GM12878 (cell line): ENCODE results near the gene MYO1D. TPM values are rescaled to one million over a fixed set of nuclear protein-coding genes. Genes with fewer than 3 reads are reported as not detected.

ENCODE experiments used
- BMI1 ChIP-seq: fragments of 450-650 bp; IDR thresholded peaks from 2 replicates; pipeline ENCODE4 v1.6.1; 2016; ENCODE audit warnings: mild to moderate bottlenecking, moderate library complexity, borderline replicate concordance
- CBFB ChIP-seq: IDR thresholded peaks from 2 replicates; pipeline ENCODE4 v1.6.1; 2016; ENCODE audit warnings: antibody characterized with exemption, low read depth
- CHD2 ChIP-seq: IDR thresholded peaks from 2 replicates; pipeline ENCODE4 v1.6.1; 2011; ENCODE audit warnings: low read depth, low read length, improper control_type of control experiment, borderline replicate concordance
- CHD4 ChIP-seq: fragments of 200-600 bp; sonication (generic); IDR thresholded peaks from 2 replicates; pipeline ENCODE4 v1.6.1; 2016; ENCODE audit warnings: mild to moderate bottlenecking
- CREB1 ChIP-seq: IDR thresholded peaks from 2 replicates; pipeline ENCODE4 v1.6.1; 2012; ENCODE audit warnings: low read depth, mild to moderate bottlenecking, inconsistent platforms
- CREM ChIP-seq: IDR thresholded peaks from 2 replicates; pipeline ENCODE4 v1.6.1; 2014; ENCODE audit warnings: antibody characterized with exemption, low read depth
- ELK1 ChIP-seq: IDR thresholded peaks from 2 replicates; pipeline ENCODE4 v1.6.1; 2012; ENCODE audit warnings: low read depth, low read length, improper control_type of control experiment
- GATAD2B ChIP-seq: fragments of 450-650 bp; conservative IDR thresholded peaks from 2 replicates; pipeline ENCODE4 v1.6.1; 2017; ENCODE audit warnings: low read depth, mild to moderate bottlenecking, moderate library complexity
- HCFC1 ChIP-seq: fragments of 150-350 bp; IDR thresholded peaks from 2 replicates; pipeline ENCODE4 v1.6.1; 2014; ENCODE audit warnings: low read length
- HDAC6 ChIP-seq: fragments of 200-600 bp; sonication (generic); IDR thresholded peaks from one replicate; pipeline ENCODE4 v1.8.0; 2017; ENCODE audit warnings: antibody characterized with exemption; ENCODE audit not compliant: unreplicated experiment
- IKZF1 ChIP-seq: fragments of 450-650 bp; conservative IDR thresholded peaks from 2 replicates; pipeline ENCODE4 v1.6.1; 2017; ENCODE audit warnings: antibody characterized with exemption, mild to moderate bottlenecking
- IRF3 ChIP-seq: fragments of 450-650 bp; IDR thresholded peaks from 2 replicates; pipeline ENCODE4 v1.6.1; 2014; ENCODE audit warnings: mild to moderate bottlenecking
- JUNB ChIP-seq: IDR thresholded peaks from 2 replicates; pipeline ENCODE4 v1.6.1; 2016; ENCODE audit warnings: antibody characterized with exemption, mild to moderate bottlenecking
- KDM1A ChIP-seq: fragments of 200-600 bp; sonication (generic); IDR thresholded peaks from 2 replicates; pipeline ENCODE4 v1.6.1; 2016; ENCODE audit warnings: borderline replicate concordance
- MEF2A ChIP-seq: IDR thresholded peaks from 2 replicates; pipeline ENCODE4 v1.6.1; 2011; ENCODE audit warnings: low read depth, mild to moderate bottlenecking, low read length, moderate library complexity; ENCODE audit not compliant: insufficient read depth
- NFXL1 ChIP-seq: fragments of 450-650 bp; IDR thresholded peaks from 2 replicates; pipeline ENCODE4 v1.6.1; 2017; ENCODE audit warnings: antibody characterized with exemption, mild to moderate bottlenecking, borderline replicate concordance
- NR2C1 ChIP-seq: fragments of 450-650 bp; IDR thresholded peaks from 2 replicates; pipeline ENCODE4 v1.6.1; 2017; ENCODE audit warnings: antibody characterized with exemption, mild to moderate bottlenecking, moderate library complexity
- NRF1 ChIP-seq: conservative IDR thresholded peaks from 2 replicates; pipeline ENCODE4 v1.6.1; 2011; ENCODE audit warnings: mild to moderate bottlenecking, low read depth, low read length, improper control_type of control experiment
- POLR2A ChIP-seq: IDR thresholded peaks from 2 replicates; pipeline ENCODE4 v1.6.1; 2011; ENCODE audit warnings: low read depth, mild to moderate bottlenecking, low read length
- RB1 ChIP-seq: fragments of 450-650 bp; formaldehyde crosslinking; IDR thresholded peaks from 2 replicates; pipeline ENCODE4 v1.6.1; 2017; ENCODE audit warnings: mild to moderate bottlenecking, borderline replicate concordance
- TCF3 ChIP-seq: IDR thresholded peaks from 2 replicates; pipeline ENCODE4 v1.6.1; 2012; ENCODE audit warnings: low read depth, mild to moderate bottlenecking, low read length, borderline replicate concordance; ENCODE audit not compliant: insufficient read depth
- polyA plus RNA-seq, 11 experiments: library from polyadenylated mRNA; depleted of rRNA in 4 of 11; unstranded in 6 of 11; stranded (reverse) in 5 of 11; fragments of >200 nt; fragmentation: Nextera tagmentation in 4 of 11; fragmentation: Illumina TruSeq in 1 of 11; extraction: Ambion mirVana in 4 of 11; extraction: Trizol in 1 of 11; gene quantifications; 1 replicate in 1 of 11; 2 replicates in 10 of 11; pipeline versions ENCODE4 v1.2.1 to v1.2.3, GENCODE V29; 2011 to 2016; ENCODE audit warnings: inconsistent platforms in 2 of 11, missing spikeins in 2 of 11, low read depth in 1 of 11
- total RNA-seq, 4 experiments: library from RNA; depleted of rRNA in 3 of 4; stranded (reverse); fragments of >200 nt in 3 of 4; fragmentation: Illumina TruSeq in 1 of 4; extraction: Trizol in 1 of 4; gene quantifications; 2 replicates each; pipeline versions ENCODE4 v1.2.1 to v1.2.3, GENCODE V29; 2013 to 2021
- TF ChIP-seq, protein P1 (sequence below): IDR thresholded peaks from 2 replicates; pipeline ENCODE4 v1.6.1; 2012; ENCODE audit warnings: low read depth, low read length, improper control_type of control experiment
- TF ChIP-seq, protein P2 (sequence below): fragments of 450-650 bp; formaldehyde crosslinking; IDR thresholded peaks from 2 replicates; pipeline ENCODE4 v1.4.0; 2020; ENCODE audit warnings: mild to moderate bottlenecking, moderate library complexity
- TF ChIP-seq, protein P3 (sequence below): IDR thresholded peaks from 2 replicates; pipeline ENCODE4 v1.6.1; 2011; ENCODE audit warnings: borderline replicate concordance, low read depth, mild to moderate bottlenecking, moderate library complexity, low read length; ENCODE audit not compliant: insufficient read depth, poor library complexity, severe bottlenecking

The MYO1D gene
- total and polyA plus RNA-seq, 10 of the 15 experiments (the other 5 are each of a cell fraction or from before 2014, with no cell fraction given) = 1.8 to 37.7 (median 25.4) TPM

DNA sequence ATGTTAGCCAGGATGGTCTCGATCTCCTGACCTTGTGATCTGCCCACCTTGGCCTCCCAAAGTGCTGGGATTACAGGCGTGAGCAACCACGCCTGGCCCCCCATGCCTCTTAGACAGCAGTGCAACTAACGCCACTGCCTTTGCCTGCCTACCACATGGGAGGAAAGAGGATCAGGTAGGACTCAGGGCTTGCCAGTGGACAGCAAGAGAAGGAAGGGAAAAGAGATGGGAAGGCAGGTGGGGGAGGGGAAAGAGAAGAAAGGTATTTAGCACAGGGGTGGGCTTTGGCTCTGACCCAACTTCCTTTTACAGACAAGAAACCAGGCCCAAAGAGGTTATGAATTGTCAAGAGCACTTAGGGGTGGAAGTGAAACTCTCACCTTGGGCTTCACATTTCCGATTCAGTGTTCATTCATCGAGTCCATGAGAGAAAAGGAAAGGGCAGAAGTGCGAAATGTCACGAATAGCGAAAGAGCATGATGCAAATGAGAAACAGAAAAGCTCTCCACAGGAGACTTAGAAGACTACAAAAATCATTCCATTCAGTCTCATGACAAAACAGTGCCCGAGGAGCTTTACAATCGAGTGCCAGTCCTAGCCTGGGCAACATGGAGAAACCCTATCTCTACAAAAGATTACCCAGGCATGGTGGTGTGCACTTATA, 353.8 kb downstream of the MYO1D start (continued):
- TF ChIP-seq GATAD2B = peak; percentile 99
- peak; percentile 59 for TF ChIP-seq POLR2A
- no peak for TF ChIP-seq ELK1
- TF ChIP-seq, protein P1, sequence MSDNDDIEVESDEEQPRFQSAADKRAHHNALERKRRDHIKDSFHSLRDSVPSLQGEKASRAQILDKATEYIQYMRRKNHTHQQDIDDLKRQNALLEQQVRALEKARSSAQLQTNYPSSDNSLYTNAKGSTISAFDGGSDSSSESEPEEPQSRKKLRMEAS = no peak
- TF ChIP-seq NFXL1 = no peak
- TF ChIP-seq RB1 = no peak; the same call in 1 of the 2 replicates
- TF ChIP-seq CREM = peak; percentile 93
- no peak for TF ChIP-seq NRF1
- TF ChIP-seq CHD4 = no peak
- peak; percentile 98 for TF ChIP-seq IKZF1
- TF ChIP-seq KDM1A = no peak
- TF ChIP-seq HDAC6 = no peak
- peak; percentile 82 for TF ChIP-seq CHD2
- peak; percentile 94 for TF ChIP-seq JUNB
- TF ChIP-seq, protein P2, sequence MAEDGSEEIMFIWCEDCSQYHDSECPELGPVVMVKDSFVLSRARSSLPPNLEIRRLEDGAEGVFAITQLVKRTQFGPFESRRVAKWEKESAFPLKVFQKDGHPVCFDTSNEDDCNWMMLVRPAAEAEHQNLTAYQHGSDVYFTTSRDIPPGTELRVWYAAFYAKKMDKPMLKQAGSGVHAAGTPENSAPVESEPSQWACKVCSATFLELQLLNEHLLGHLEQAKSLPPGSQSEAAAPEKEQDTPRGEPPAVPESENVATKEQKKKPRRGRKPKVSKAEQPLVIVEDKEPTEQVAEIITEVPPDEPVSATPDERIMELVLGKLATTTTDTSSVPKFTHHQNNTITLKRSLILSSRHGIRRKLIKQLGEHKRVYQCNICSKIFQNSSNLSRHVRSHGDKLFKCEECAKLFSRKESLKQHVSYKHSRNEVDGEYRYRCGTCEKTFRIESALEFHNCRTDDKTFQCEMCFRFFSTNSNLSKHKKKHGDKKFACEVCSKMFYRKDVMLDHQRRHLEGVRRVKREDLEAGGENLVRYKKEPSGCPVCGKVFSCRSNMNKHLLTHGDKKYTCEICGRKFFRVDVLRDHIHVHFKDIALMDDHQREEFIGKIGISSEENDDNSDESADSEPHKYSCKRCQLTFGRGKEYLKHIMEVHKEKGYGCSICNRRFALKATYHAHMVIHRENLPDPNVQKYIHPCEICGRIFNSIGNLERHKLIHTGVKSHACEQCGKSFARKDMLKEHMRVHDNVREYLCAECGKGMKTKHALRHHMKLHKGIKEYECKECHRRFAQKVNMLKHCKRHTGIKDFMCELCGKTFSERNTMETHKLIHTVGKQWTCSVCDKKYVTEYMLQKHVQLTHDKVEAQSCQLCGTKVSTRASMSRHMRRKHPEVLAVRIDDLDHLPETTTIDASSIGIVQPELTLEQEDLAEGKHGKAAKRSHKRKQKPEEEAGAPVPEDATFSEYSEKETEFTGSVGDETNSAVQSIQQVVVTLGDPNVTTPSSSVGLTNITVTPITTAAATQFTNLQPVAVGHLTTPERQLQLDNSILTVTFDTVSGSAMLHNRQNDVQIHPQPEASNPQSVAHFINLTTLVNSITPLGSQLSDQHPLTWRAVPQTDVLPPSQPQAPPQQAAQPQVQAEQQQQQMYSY = peak; percentile 49; the same call in 1 of the 2 replicates
- peak; percentile 80 for TF ChIP-seq CREB1
- TF ChIP-seq BMI1 = peak; percentile 88
- TF ChIP-seq, protein P3, sequence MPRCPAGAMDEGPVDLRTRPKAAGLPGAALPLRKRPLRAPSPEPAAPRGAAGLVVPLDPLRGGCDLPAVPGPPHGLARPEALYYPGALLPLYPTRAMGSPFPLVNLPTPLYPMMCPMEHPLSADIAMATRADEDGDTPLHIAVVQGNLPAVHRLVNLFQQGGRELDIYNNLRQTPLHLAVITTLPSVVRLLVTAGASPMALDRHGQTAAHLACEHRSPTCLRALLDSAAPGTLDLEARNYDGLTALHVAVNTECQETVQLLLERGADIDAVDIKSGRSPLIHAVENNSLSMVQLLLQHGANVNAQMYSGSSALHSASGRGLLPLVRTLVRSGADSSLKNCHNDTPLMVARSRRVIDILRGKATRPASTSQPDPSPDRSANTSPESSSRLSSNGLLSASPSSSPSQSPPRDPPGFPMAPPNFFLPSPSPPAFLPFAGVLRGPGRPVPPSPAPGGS = peak; percentile 96
- peak; percentile 94 for TF ChIP-seq TCF3
- peak; percentile 88 for TF ChIP-seq MEF2A
- no peak for TF ChIP-seq NR2C1
- no peak for TF ChIP-seq HCFC1
- no peak for TF ChIP-seq IRF3
- TF ChIP-seq CBFB = no peak; the same call in 1 of the 2 replicates
